GM12892 (cell line): ENCODE data around the gene SMYD3.
A peak's percentile ranks its signal among the peaks of the same experiment; 100 is the strongest.
"Not testable (repeated sequence)": the region's sequence is repeated elsewhere in the genome, so short reads cannot be mapped to it uniquely, and the experiment has no call there.

Source experiments
- DNase-seq: peaks from one replicate; pipeline ENCODE4 v3.0.0; 2011; ENCODE audit not compliant: insufficient read length
- FAIRE-seq: peaks from 2 replicates; lab custom pipeline; 2011; peaks lifted over from hg19 to GRCh38; lab: Jason Lieb, UNC
- POLR2A ChIP-seq: IDR thresholded peaks from 2 replicates; pipeline ENCODE4 v1.6.1; 2011; ENCODE audit warnings: low read depth, low read length, control low read depth
- POLR2AphosphoS5 ChIP-seq: IDR thresholded peaks from 2 replicates; pipeline ENCODE4 v1.6.1; 2011; ENCODE audit warnings: low read depth, low read length, control low read depth
- TAF1 ChIP-seq: IDR thresholded peaks from 2 replicates; pipeline ENCODE4 v1.6.1; 2011; ENCODE audit warnings: low read depth, mild to moderate bottlenecking, control low read depth, low read length, borderline replicate concordance

The SMYD3 gene

GRCh38 chr1:246373828-246374569 lies 133.1 kb downstream of the SMYD3 start:
- DNase-seq (no peak), FAIRE-seq (no peak)
- TF ChIP-seq TAF1 (no peak), POLR2A (no peak), POLR2AphosphoS5 (no peak)

DNA sequence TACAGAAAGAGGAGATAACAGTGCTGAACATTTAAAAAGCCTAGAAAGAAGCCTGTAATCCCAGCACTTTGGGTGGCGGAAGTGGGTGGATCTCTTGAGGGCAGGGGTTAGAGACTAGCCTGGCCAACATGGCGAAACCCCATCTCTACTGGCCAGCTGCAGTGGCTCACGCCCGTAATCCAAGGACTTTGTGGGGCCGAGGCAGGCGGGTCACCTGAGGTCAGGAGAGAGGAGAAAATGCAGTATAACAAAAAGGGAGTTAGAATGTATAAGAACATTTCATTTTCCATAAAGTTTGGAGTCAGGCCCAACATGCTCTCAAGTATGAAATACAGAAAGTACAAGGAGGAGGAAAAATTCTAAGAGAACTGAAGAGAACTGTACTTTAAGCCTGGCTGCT lies 134.5 kb downstream of the SMYD3 start:
- no peak for DNase-seq
- no peak for TF ChIP-seq POLR2A
- no peak for TF ChIP-seq TAF1
- TF ChIP-seq POLR2AphosphoS5, result no peak
- no peak for FAIRE-seq

DNA sequence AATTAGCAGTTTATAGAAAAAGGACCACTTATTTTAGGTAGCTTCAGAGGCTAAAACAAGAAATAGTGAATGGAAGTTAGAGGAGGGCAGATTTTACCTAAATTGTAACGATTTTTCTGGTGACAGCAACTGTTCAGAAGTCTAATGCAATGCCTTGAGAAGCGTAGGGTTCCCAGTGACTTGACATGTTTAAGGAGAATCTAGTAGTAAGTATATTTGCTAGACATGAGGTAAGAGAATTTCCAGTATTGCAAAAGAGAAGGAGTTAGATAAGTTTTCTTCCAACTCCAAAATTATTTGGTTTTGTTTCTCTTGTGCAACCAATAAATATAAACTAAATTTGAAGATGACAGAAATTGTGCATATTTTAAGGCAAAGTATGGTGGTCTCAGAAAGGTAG lies 140.0 kb downstream of the SMYD3 start:
- DNase-seq, result no peak
- TF ChIP-seq TAF1 (no peak), POLR2AphosphoS5 (no peak), POLR2A (no peak)
- FAIRE-seq, result no peak

GRCh38 chr1:246365708-246366107 lies 141.4 kb downstream of the SMYD3 start:
- no peak for TF ChIP-seq TAF1
- no peak for TF ChIP-seq POLR2A
- no peak for TF ChIP-seq POLR2AphosphoS5
- FAIRE-seq (no peak), DNase-seq (no peak)

DNA sequence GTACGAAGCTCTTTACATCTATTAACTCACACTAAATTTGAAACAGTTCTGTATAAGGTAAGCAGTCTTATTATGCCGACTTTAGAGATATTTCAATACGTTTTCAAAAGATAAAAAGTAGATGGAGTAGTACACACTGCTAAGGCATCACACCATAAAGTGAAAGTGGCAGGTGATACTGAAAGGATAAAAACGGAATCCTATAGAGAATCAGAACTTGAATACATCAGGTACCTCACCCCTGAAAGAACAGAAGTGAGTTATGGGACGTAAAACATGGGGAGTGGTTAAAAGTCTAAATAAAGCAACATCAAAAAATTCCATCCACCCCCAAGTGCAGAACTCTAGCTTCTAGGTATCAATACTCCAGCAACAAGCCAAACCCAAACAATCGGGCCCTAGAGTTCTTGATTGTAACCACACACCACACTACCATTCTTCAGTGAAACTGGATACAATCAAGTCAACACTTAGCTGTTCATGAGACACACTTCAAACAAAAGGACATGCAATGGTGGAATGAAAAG lies 142.6 kb downstream of the SMYD3 start:
- DNase-seq (no peak), FAIRE-seq (peak; percentile 78)
- TF ChIP-seq TAF1 (no peak), POLR2A (no peak), POLR2AphosphoS5 (no peak)

DNA sequence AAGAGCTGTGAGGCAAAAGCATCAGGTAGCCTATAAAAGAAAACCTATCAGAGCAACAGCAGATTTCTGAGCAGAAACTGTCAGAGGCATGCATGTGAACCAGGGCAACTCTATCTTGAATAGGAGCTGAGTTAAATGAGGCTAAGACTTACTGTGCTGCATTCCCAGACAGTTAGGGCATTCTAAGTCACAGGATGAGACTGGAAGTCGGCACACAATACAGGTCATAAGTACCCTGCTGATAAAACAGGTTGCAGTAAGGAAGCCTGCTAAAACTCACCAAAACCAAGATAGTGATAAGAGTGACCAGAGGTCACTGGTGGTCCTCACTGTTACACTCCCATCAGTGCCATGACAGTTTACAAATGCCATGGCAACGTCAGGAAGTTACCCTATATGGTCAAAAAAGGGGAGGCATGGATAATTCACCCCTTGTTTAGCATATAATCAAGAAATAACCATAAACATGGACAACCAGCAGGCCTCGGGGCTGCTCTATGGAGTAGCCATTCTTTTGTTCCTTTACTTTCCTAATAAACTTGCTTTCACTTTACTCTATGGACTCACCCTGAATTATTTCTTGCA lies 150.0 kb downstream of the SMYD3 start:
- not testable (repeated sequence) for FAIRE-seq, DNase-seq

GRCh38 chr1:246355411-246356230 lies 151.5 kb downstream of the SMYD3 start:
- no peak for DNase-seq
- no peak for FAIRE-seq
- TF ChIP-seq POLR2AphosphoS5, result no peak
- no peak for TF ChIP-seq TAF1
- TF ChIP-seq POLR2A, result no peak

DNA sequence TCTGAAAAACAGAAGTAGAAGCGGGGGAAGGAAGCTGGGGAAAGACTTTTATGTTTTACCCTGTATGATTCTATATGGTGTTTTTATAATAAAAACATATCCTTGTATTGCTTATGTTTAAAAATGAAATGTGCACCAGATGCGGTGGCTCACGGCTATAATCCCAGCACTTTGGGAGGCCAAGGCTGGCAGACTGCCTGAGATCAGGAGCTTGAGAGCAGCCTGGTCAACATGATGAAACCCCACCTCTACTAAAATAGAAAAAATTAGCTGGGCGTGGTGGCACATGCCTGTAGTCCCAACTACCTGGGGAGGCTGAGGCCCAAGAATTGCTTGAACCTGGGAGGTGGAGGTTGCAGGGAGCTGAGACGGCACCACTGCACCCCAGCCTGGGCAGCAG lies 155.4 kb downstream of the SMYD3 start:
- no peak for TF ChIP-seq TAF1
- no peak for FAIRE-seq
- no peak for DNase-seq

DNA sequence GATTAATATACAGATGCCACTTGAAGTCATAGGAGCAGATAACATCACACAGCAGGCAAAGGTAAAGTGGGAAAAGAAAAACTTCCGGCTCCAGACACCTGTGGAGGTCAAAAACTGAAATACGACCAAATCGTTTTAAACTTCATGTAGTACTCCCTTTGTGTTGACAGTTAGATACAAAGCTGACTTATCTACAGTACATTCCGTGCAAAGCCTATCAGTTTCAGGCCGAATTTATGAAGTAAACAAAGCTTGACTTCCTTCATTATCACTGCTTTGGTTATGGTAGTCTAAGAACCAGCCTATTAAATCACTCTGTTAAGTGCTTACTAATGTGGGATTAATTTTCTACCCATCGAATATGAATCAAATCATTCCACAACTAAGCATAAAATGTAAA lies 156.3 kb downstream of the SMYD3 start:
- DNase-seq (no peak), FAIRE-seq (no peak)
- TF ChIP-seq POLR2A, result no peak
- TF ChIP-seq TAF1, result no peak
- TF ChIP-seq POLR2AphosphoS5, result no peak

DNA sequence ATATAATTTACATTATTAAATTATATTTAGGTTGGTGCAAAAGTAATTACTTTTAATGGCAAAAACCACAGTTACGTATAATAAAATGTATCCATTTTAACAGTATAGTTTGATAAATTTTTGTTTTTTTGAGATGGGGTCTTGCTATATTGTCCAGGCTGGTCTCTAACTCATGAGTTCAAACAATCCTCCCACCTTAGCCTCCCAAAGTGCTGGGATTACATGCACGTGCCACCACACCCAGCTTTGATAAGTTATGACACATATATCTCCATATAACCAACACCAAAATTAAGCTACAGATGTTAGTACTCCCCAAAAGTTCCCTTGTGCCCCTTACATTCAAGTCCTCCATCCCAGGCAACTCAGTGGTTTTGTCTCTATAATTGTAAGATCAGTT lies 163.1 kb downstream of the SMYD3 start:
- TF ChIP-seq POLR2AphosphoS5 (no peak), TAF1 (no peak), POLR2A (no peak)
- DNase-seq (no peak), FAIRE-seq (no peak)

- FAIRE-seq (no peak), DNase-seq (no peak)
- no peak for TF ChIP-seq TAF1
- TF ChIP-seq POLR2A, result no peak
- no peak for TF ChIP-seq POLR2AphosphoS5
Measured at GRCh38 chr1:246343251-246343650, 163.8 kb downstream of the SMYD3 start.

DNA sequence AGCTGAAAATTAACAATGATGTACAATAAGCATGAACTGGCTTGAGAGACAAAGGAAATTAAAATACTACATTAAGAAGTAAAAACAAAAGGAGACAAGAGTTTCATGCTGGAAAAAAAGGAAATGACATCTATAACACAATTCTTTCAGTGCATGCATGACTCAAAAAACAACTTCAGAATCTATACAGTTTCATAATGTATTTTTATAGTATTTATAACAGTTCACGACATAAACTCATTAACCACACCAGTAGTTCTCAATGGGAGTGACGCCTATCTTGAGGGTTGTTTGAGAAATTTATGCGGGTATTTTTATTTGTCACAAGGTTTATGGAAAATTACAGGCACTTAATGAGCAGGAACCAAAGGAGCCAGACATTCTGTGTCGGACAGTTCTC lies 168.5 kb downstream of the SMYD3 start:
- TF ChIP-seq TAF1 (no peak), POLR2A (no peak), POLR2AphosphoS5 (no peak)
- DNase-seq, result no peak
- FAIRE-seq, result no peak

GRCh38 chr1:246338098-246338497 lies 169.0 kb downstream of the SMYD3 start:
- no peak for TF ChIP-seq POLR2AphosphoS5
- TF ChIP-seq TAF1, result no peak
- no peak for TF ChIP-seq POLR2A
- DNase-seq, result no peak
- no peak for FAIRE-seq
